Smooth muscle cell (in vitro differentiated cells): Measurements from ENCODE around the gene CERS3. TPM values are rescaled to one million over a fixed set of nuclear protein-coding genes. Genes with fewer than 3 reads are reported as not detected.

Experiments used
- DNase-seq: peaks from one replicate; lab custom pipeline; 2025; ENCODE audit not compliant: unreplicated experiment; lab: John Stamatoyannopoulos, UW
- H2AFZ ChIP-seq: fragments of 200-600 bp; sonication (generic); 2 replicates; pipeline ENCODE4 v1.6.0; 2016; ENCODE audit warnings: antibody characterized with exemption, low read depth, mild to moderate bottlenecking
- H3F3A ChIP-seq: fragments of 200-600 bp; sonication (generic); 2 replicates; pipeline ENCODE4 v1.6.0; 2017; ENCODE audit warnings: antibody characterized with exemption, low read depth
- H3K27ac ChIP-seq: fragments of 200-600 bp; sonication (generic); 2 replicates; pipeline ENCODE4 v1.5.1; 2016; ENCODE audit warnings: low read depth, mild to moderate bottlenecking
- H3K27me3 ChIP-seq: fragments of 200-600 bp; sonication (generic); 2 replicates; pipeline ENCODE4 v1.6.1; 2016; ENCODE audit warnings: low read depth, mild to moderate bottlenecking
- H3K36me3 ChIP-seq: fragments of 200-600 bp; sonication (generic); 2 replicates; pipeline ENCODE4 v1.5.1; 2016; ENCODE audit warnings: low read depth
- H3K4me1 ChIP-seq: fragments of 200-600 bp; sonication (generic); 2 replicates; pipeline ENCODE4 v1.5.1; 2016; ENCODE audit warnings: low read depth
- H3K4me2 ChIP-seq: fragments of 200-600 bp; sonication (generic); 2 replicates; pipeline ENCODE4 v1.6.0; 2016; ENCODE audit warnings: mild to moderate bottlenecking
- H3K4me3 ChIP-seq: fragments of 200-600 bp; sonication (generic); 2 replicates; pipeline ENCODE4 v1.5.1; 2016; ENCODE audit warnings: mild to moderate bottlenecking
- H3K79me2 ChIP-seq: fragments of 200-600 bp; sonication (generic); 2 replicates; pipeline ENCODE4 v1.6.0; 2016; ENCODE audit warnings: low read depth, mild to moderate bottlenecking
- H3K9ac ChIP-seq: fragments of 200-600 bp; sonication (generic); 2 replicates; pipeline ENCODE4 v1.6.0; 2016; ENCODE audit warnings: low read depth
- H3K9me3 ChIP-seq: fragments of 200-600 bp; sonication (generic); replicated peaks from 2 replicates; pipeline ENCODE4 v1.5.1; 2016; ENCODE audit warnings: low read depth
- H4K20me1 ChIP-seq: fragments of 200-600 bp; sonication (generic); 2 replicates; pipeline ENCODE4 v1.6.0; 2016; ENCODE audit warnings: low read depth
- WGBS: methylation state at CpG from one replicate; pipeline ENCODE4 v1.1.7; 2016; ENCODE audit warnings: low lambda C conversion rate; 5-methylcytosine and 5-hydroxymethylcytosine counted together
- polyA plus RNA-seq: library from polyadenylated mRNA; unstranded; fragments of >200 nt; fragmentation: Nextera tagmentation; extraction: Ambion mirVana; gene quantifications from 2 replicates; pipeline ENCODE4 v1.2.1, GENCODE V29; 2016
- total RNA-seq: library from RNA; depleted of rRNA; stranded (reverse); fragments of >200 nt; gene quantifications from 2 replicates; pipeline ENCODE4 v1.2.3, GENCODE V29; 2014
- TF ChIP-seq, protein P1 (sequence below): fragments of 200-600 bp; sonication (generic); IDR thresholded peaks from 2 replicates; pipeline ENCODE4 v1.5.1; 2017; ENCODE audit warnings: borderline replicate concordance, mild to moderate bottlenecking, antibody characterized with exemption; ENCODE audit not compliant: insufficient read depth, poor library complexity, severe bottlenecking

The CERS3 gene
- total and polyA plus RNA-seq, 2 experiments from 2014 or later: 0.87 to 6.3 TPM

DNA sequence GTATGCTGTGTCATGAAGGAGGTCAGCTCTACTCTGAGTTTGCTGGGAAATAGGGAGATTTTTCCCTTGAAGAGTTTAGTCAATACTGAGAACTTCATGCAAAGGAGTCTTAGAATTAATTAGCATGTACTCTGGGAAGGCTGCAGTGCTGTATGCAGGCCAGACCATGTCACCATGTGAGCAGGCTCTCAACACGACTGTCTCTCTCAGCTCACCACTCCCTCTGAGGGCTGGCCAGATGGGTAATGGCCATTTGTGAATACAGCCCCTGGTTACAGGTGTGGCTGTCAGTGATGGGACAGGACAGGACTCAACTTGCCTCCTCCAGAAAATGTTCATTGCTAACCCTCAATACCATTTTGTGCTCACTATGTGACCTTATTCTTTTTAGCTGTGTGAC, 5.1 kb upstream of the CERS3 start:
- Histone ChIP-seq H3K79me2 (no peaks in the 10 kb centered on the region), H4K20me1 (no peaks in the 10 kb centered on the region), H3K9me3 (no peaks in the 10 kb centered on the region), H3K27ac (no peak overlapping the region), H3F3A (no peaks in the 10 kb centered on the region), H3K4me1 (no peaks in the 10 kb centered on the region), H3K36me3 (no peaks in the 10 kb centered on the region), H3K4me2 (no peak overlapping the region), H2AFZ (no peak overlapping the region), H3K27me3 (no peaks in the 10 kb centered on the region), H3K4me3 (no peak overlapping the region), H3K9ac (no peak overlapping the region)
- TF ChIP-seq, protein P1, sequence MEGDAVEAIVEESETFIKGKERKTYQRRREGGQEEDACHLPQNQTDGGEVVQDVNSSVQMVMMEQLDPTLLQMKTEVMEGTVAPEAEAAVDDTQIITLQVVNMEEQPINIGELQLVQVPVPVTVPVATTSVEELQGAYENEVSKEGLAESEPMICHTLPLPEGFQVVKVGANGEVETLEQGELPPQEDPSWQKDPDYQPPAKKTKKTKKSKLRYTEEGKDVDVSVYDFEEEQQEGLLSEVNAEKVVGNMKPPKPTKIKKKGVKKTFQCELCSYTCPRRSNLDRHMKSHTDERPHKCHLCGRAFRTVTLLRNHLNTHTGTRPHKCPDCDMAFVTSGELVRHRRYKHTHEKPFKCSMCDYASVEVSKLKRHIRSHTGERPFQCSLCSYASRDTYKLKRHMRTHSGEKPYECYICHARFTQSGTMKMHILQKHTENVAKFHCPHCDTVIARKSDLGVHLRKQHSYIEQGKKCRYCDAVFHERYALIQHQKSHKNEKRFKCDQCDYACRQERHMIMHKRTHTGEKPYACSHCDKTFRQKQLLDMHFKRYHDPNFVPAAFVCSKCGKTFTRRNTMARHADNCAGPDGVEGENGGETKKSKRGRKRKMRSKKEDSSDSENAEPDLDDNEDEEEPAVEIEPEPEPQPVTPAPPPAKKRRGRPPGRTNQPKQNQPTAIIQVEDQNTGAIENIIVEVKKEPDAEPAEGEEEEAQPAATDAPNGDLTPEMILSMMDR: no peak
- no peak for DNase-seq
- 40% methylated on average over 1 of the region's 1 CpG for WGBS

DNA sequence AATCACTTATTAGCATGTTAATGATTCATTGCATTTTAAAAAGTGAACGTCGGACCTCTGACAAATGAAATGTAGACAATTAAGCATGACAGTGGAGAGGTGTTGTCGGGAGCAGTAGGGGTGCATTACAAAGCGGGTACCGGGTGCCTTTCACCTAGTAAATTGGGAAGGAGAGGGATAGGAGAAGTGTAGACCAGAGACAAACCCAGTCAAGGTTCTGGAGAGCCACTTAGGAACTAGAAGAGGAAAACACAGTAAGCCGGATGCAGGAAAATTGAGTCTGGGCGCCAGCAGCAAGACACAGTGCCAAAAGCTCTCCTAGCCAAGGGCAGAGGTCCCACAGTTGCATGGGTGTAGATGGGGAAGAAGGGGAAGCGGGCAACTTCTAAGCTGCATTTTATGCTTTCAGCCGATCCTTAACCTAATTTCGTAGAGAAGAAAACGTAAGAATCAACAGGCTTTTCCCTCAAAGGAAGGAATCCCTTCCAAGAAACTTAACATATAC, 3.1 kb upstream of the CERS3 start:
- 92% methylated on average over 11 of the region's 11 CpGs for WGBS
- H3K4me1 ChIP-seq: no peaks in the 10 kb centered on the region
- no peak overlapping the region for H2AFZ ChIP-seq
- no peaks in the 10 kb centered on the region for H3F3A ChIP-seq
- TF ChIP-seq, protein P1: no peak
- H3K27ac ChIP-seq: no peak overlapping the region
- H4K20me1 ChIP-seq: no peaks in the 10 kb centered on the region
- H3K9me3 ChIP-seq: no peaks in the 10 kb centered on the region
- DNase-seq: no peak
- H3K36me3 ChIP-seq: no peaks in the 10 kb centered on the region
- no peaks in the 10 kb centered on the region for H3K79me2 ChIP-seq
- no peak overlapping the region for H3K9ac ChIP-seq
- no peaks in the 10 kb centered on the region for H3K27me3 ChIP-seq
- no peak overlapping the region for H3K4me2 ChIP-seq
- no peak overlapping the region for H3K4me3 ChIP-seq

DNA sequence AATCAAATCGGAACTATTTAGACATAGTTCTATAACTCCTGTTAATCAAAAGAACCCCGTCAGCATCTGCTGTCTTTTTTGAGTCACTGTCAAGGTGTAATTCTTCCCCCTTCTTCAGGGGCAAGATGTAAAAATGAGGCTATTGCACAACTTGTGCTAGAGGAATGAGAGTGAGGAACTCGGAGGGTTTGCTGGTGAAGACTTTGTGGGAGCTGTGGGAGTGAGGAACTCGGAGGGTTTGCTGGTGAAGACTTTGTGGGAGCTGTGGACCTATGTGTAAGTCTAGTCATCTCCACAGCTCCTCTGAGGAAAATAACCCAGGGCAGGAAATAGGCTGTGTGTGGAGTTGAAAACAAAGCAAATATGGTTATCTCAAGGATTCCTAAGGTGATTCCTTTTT, 2.5 kb upstream of the CERS3 start:
- Histone ChIP-seq H3K36me3 (no peaks in the 10 kb centered on the region), H3K4me3 (no peak overlapping the region), H3K9me3 (no peaks in the 10 kb centered on the region), H3K4me1 (no peaks in the 10 kb centered on the region), H3K4me2 (no peak overlapping the region), H3F3A (no peaks in the 10 kb centered on the region), H3K79me2 (no peaks in the 10 kb centered on the region), H4K20me1 (no peaks in the 10 kb centered on the region), H3K27ac (no peak overlapping the region), H3K27me3 (no peaks in the 10 kb centered on the region), H3K9ac (no peak overlapping the region), H2AFZ (no peak overlapping the region)
- WGBS: 89% methylated on average over 4 of the region's 4 CpGs
- no peak for DNase-seq
- TF ChIP-seq, protein P1: no peak

DNA sequence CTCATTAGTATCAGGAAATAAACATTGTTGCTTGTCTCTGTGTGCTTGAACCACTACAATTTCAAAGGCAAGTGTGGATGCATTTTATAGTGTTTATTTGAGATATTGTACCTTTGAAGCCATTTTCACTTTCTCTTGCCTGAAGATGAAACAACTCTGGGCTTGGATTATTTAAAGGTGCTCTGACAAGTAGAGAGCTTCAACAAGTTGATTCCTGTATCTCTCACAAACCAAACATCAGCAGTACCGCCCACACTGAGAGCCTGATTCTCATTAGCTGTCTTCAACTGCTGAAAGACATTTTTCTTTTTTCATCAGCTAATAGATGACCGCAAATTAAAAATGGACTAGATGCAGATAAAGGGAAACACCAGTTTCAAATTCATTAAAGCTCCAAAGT, 806 bp upstream of the CERS3 start:
- H3K27ac ChIP-seq: no peak overlapping the region

More for the DNA sequence above, 806 bp upstream of the CERS3 start:
- 94% methylated on average over 2 of the region's 2 CpGs for WGBS
- H3K9ac ChIP-seq: no peak overlapping the region
- no peaks in the 10 kb centered on the region for H4K20me1 ChIP-seq
- H3K36me3 ChIP-seq: no peaks in the 10 kb centered on the region
- H3K4me3 ChIP-seq: no peak overlapping the region
- TF ChIP-seq, protein P1: no peak
- H3K4me1 ChIP-seq: no peaks in the 10 kb centered on the region
- no peak for DNase-seq
- no peaks in the 10 kb centered on the region for H3K9me3 ChIP-seq
- no peaks in the 10 kb centered on the region for H3K27me3 ChIP-seq
- no peaks in the 10 kb centered on the region for H3K79me2 ChIP-seq
- no peaks in the 10 kb centered on the region for H3F3A ChIP-seq
- no peak overlapping the region for H2AFZ ChIP-seq
- no peak overlapping the region for H3K4me2 ChIP-seq
